ENCODE data around the gene FNTB.

FNTB gene

GRCh38 chr14:65041434-65041915 lies 54.8 kb downstream of the FNTB start:
- peaks cover 13% of the 10 kb centered on the region for H3K36me3 Mint-ChIP-seq

GRCh38 chr14:65042296-65042695 lies 55.6 kb downstream of the FNTB start:
- no peaks in the 10 kb centered on the region for H3K27me3 Mint-ChIP-seq

More at GRCh38 chr14:65041434-65041915, 54.8 kb downstream of the FNTB start:
- Mint-ChIP-seq H3K9me3 (no peaks in the 10 kb centered on the region), H3K27ac (no peak overlapping the region), H3K27me3 (no peaks in the 10 kb centered on the region), H3K4me1 (no peaks in the 10 kb centered on the region), H3K4me3 (no peak overlapping the region)

GRCh38 chr14:65042731-65043372 lies 56.2 kb downstream of the FNTB start:
- peaks cover 4% of the 10 kb centered on the region for H3K4me1 Mint-ChIP-seq
- H3K36me3 Mint-ChIP-seq: peaks cover 8% of the 10 kb centered on the region
- H3K4me3 Mint-ChIP-seq: no peak overlapping the region
- no peaks in the 10 kb centered on the region for H3K9me3 Mint-ChIP-seq
- H3K27me3 Mint-ChIP-seq: no peaks in the 10 kb centered on the region
- no peak overlapping the region for H3K27ac Mint-ChIP-seq

More at GRCh38 chr14:65042296-65042695, 55.6 kb downstream of the FNTB start:
- Mint-ChIP-seq H3K4me3 (no peak overlapping the region), H3K4me1 (no peaks in the 10 kb centered on the region), H3K9me3 (no peaks in the 10 kb centered on the region), H3K36me3 (peaks cover 8% of the 10 kb centered on the region), H3K27ac (no peak overlapping the region)

GRCh38 chr14:65043893-65044595 lies 57.3 kb downstream of the FNTB start:
- Mint-ChIP-seq H3K9me3 (no peaks in the 10 kb centered on the region), H3K27me3 (no peaks in the 10 kb centered on the region), H3K36me3 (peaks cover 6% of the 10 kb centered on the region), H3K4me3 (no peak overlapping the region), H3K27ac (no peak overlapping the region), H3K4me1 (peaks cover 4% of the 10 kb centered on the region)

- no peaks in the 10 kb centered on the region for H3K27me3 Mint-ChIP-seq
- no peak overlapping the region for H3K27ac Mint-ChIP-seq
- peaks cover 4% of the 10 kb centered on the region for H3K4me1 Mint-ChIP-seq
These were observed 57.9 kb downstream of the FNTB start for GRCh38 chr14:65044596-65044959.

GRCh38 chr14:65045006-65045405 lies 58.3 kb downstream of the FNTB start:
- H3K36me3 Mint-ChIP-seq: peaks cover 6% of the 10 kb centered on the region

More at GRCh38 chr14:65044596-65044959, 57.9 kb downstream of the FNTB start:
- Mint-ChIP-seq H3K4me3 (no peak overlapping the region), H3K9me3 (no peaks in the 10 kb centered on the region), H3K36me3 (peaks cover 6% of the 10 kb centered on the region)

GRCh38 chr14:65045709-65046108 lies 59.0 kb downstream of the FNTB start:
- Mint-ChIP-seq H3K9me3 (no peaks in the 10 kb centered on the region), H3K27ac (no peak overlapping the region), H3K4me1 (peaks cover 4% of the 10 kb centered on the region), H3K4me3 (no peak overlapping the region), H3K36me3 (peaks cover 6% of the 10 kb centered on the region), H3K27me3 (no peaks in the 10 kb centered on the region)

More at GRCh38 chr14:65045006-65045405, 58.3 kb downstream of the FNTB start:
- Mint-ChIP-seq H3K27me3 (no peaks in the 10 kb centered on the region), H3K4me1 (peaks cover 4% of the 10 kb centered on the region), H3K9me3 (no peaks in the 10 kb centered on the region), H3K27ac (no peak overlapping the region), H3K4me3 (no peak overlapping the region)

- no peak overlapping the region for H3K27ac Mint-ChIP-seq
- H3K36me3 Mint-ChIP-seq: peaks cover 8% of the 10 kb centered on the region
- H3K9me3 Mint-ChIP-seq: no peaks in the 10 kb centered on the region
- H3K4me3 Mint-ChIP-seq: no peak overlapping the region
- H3K4me1 Mint-ChIP-seq: peaks cover 2% of the 10 kb centered on the region
- no peaks in the 10 kb centered on the region for H3K27me3 Mint-ChIP-seq
These were observed 66.1 kb downstream of the FNTB start for GRCh38 chr14:65052832-65053231.

- Mint-ChIP-seq H3K27me3 (no peaks in the 10 kb centered on the region), H3K4me3 (no peak overlapping the region), H3K4me1 (peaks cover 8% of the 10 kb centered on the region), H3K36me3 (peaks cover 8% of the 10 kb centered on the region), H3K9me3 (no peaks in the 10 kb centered on the region), H3K27ac (no peak overlapping the region)
These were observed 66.8 kb downstream of the FNTB start for GRCh38 chr14:65053466-65053865.

- no peak overlapping the region for H3K4me3 Mint-ChIP-seq
- H3K4me1 Mint-ChIP-seq: peaks cover 13% of the 10 kb centered on the region
- H3K27ac Mint-ChIP-seq: no peak overlapping the region
- peaks cover 9% of the 10 kb centered on the region for H3K36me3 Mint-ChIP-seq
- H3K27me3 Mint-ChIP-seq: no peaks in the 10 kb centered on the region
- no peaks in the 10 kb centered on the region for H3K9me3 Mint-ChIP-seq
These were observed 67.9 kb downstream of the FNTB start for GRCh38 chr14:65054471-65055085.

- Mint-ChIP-seq H3K4me3 (no peak overlapping the region), H3K27me3 (no peaks in the 10 kb centered on the region), H3K9me3 (no peaks in the 10 kb centered on the region), H3K4me1 (peaks cover 13% of the 10 kb centered on the region), H3K27ac (no peak overlapping the region), H3K36me3 (peaks cover 16% of the 10 kb centered on the region)
These were observed 71.0 kb downstream of the FNTB start for GRCh38 chr14:65057695-65058094.

- Mint-ChIP-seq H3K4me1 (peaks cover 13% of the 10 kb centered on the region), H3K9me3 (no peaks in the 10 kb centered on the region), H3K4me3 (no peak overlapping the region), H3K36me3 (peaks cover 24% of the 10 kb centered on the region), H3K27ac (peak overlapping the region; percentile 6), H3K27me3 (no peaks in the 10 kb centered on the region)
These were observed 75.7 kb downstream of the FNTB start for GRCh38 chr14:65062096-65063075.

GRCh38 chr14:65065719-65066118 lies 79.0 kb downstream of the FNTB start:
- H3K27ac Mint-ChIP-seq: no peak overlapping the region
- peaks cover 28% of the 10 kb centered on the region for H3K36me3 Mint-ChIP-seq
- no peak overlapping the region for H3K4me3 Mint-ChIP-seq
- H3K27me3 Mint-ChIP-seq: no peaks in the 10 kb centered on the region
- no peaks in the 10 kb centered on the region for H3K4me1 Mint-ChIP-seq
- no peaks in the 10 kb centered on the region for H3K9me3 Mint-ChIP-seq

GRCh38 chr14:65069874-65070413 lies 83.2 kb downstream of the FNTB start:
- no peaks in the 10 kb centered on the region for H3K27me3 Mint-ChIP-seq
- peaks cover 16% of the 10 kb centered on the region for H3K4me1 Mint-ChIP-seq
- H3K4me3 Mint-ChIP-seq: no peak overlapping the region
- H3K36me3 Mint-ChIP-seq: peaks cover 19% of the 10 kb centered on the region
- no peaks in the 10 kb centered on the region for H3K9me3 Mint-ChIP-seq
- H3K27ac Mint-ChIP-seq: no peak overlapping the region

- Mint-ChIP-seq H3K4me3 (no peak overlapping the region), H3K4me1 (peaks cover 22% of the 10 kb centered on the region), H3K27ac (no peak overlapping the region), H3K36me3 (peaks cover 22% of the 10 kb centered on the region), H3K27me3 (no peaks in the 10 kb centered on the region), H3K9me3 (no peaks in the 10 kb centered on the region)
These were observed 83.8 kb downstream of the FNTB start for GRCh38 chr14:65070471-65070976.
